Stimulated activated CD4-positive, alpha-beta T cell treated with anti-CD3 and anti-CD28 coated beads, TNF-alpha, amount 100 ng/mL, for 1 hour (primary cell): ENCODE results near the gene BANF2.

Source experiments
- DNase-seq, 3 donors: peaks; one replicate each; pipeline ENCODE4 v3.0.0-alpha.2; 2020; ENCODE audit warnings: low read depth in 3 of 3, low spot score in 1 of 3

BANF2 gene

GRCh38 chr20:17732907-17733521, 33.2 kb downstream of the BANF2 start:
- no peak for DNase-seq

- no peak for DNase-seq
These were observed 34.1 kb downstream of the BANF2 start for GRCh38 chr20:17733767-17734304.

- DNase-seq = no peak
These were observed 34.6 kb downstream of the BANF2 start for GRCh38 chr20:17734374-17734773.

GRCh38 chr20:17735206-17735804, 35.5 kb downstream of the BANF2 start:
- DNase-seq = no peak

GRCh38 chr20:17735959-17736621, 36.3 kb downstream of the BANF2 start:
- DNase-seq = no peak

GRCh38 chr20:17738154-17738553, 38.4 kb downstream of the BANF2 start:
- DNase-seq = no peak

GRCh38 chr20:17741220-17741619, 41.5 kb downstream of the BANF2 start:
- DNase-seq = no peak

- DNase-seq = no peak
These were observed 43.0 kb downstream of the BANF2 start for GRCh38 chr20:17742731-17743130.

- DNase-seq = no peak
These were observed 43.9 kb downstream of the BANF2 start for GRCh38 chr20:17743677-17744076.

GRCh38 chr20:17747431-17747846, 47.7 kb downstream of the BANF2 start:
- no peak for DNase-seq

- no peak for DNase-seq
These were observed 48.5 kb downstream of the BANF2 start for GRCh38 chr20:17748279-17748678.

- DNase-seq = no peak
These were observed 49.8 kb downstream of the BANF2 start for GRCh38 chr20:17749626-17749977.

GRCh38 chr20:17749978-17750721, 50.4 kb downstream of the BANF2 start:
- DNase-seq = no peak

GRCh38 chr20:17750722-17751045, 50.9 kb downstream of the BANF2 start:
- no peak for DNase-seq

GRCh38 chr20:17751640-17752039, 51.9 kb downstream of the BANF2 start:
- no peak for DNase-seq

GRCh38 chr20:17752459-17752858, 52.7 kb downstream of the BANF2 start:
- DNase-seq = no peak

GRCh38 chr20:17753516-17753915, 53.8 kb downstream of the BANF2 start:
- DNase-seq = no peak

GRCh38 chr20:17756529-17756928, 56.8 kb downstream of the BANF2 start:
- DNase-seq = no peak

GRCh38 chr20:17757496-17757895, 57.7 kb downstream of the BANF2 start:
- no peak for DNase-seq

- DNase-seq = no peak
These were observed 58.2 kb downstream of the BANF2 start for GRCh38 chr20:17758010-17758409.

- DNase-seq = no peak
These were observed 58.7 kb downstream of the BANF2 start for GRCh38 chr20:17758512-17758911.

- DNase-seq = no peak
These were observed 59.7 kb downstream of the BANF2 start for GRCh38 chr20:17759449-17759848.
